ENCODE measurements around the gene TRIM42.

The TRIM42 gene

DNA sequence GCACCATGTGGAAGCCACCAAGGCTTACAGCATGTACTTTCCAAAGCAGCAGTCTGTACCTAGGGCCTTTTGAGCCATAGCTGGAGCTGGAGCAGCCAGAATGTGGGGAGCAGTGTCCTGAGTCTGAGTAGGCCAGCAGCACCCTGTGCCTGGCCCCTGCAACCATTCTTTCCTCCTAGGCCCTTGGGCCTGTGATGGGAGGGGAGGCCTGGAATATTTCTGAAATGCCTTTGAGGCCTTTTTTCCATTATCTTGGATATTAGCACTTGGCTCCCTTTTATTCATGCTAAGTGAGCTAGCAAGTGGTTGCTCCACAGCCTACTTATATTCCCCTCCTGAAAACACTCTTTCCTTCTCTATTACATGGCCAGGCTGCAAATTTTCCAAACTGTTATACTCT, 28.1 kb downstream of the TRIM42 start:
- no peak for TF ChIP-seq POLR2AphosphoS5 (IDR thresholded peaks at IDR 0.05; ENCODE audit: low read depth, low read length)
- TF ChIP-seq SIN3A (IDR thresholded peaks at IDR 0.05; ENCODE audit: borderline replicate concordance, insufficient read depth, low read length): no peak
- no peak for TF ChIP-seq TAF1 (IDR thresholded peaks at IDR 0.05; ENCODE audit: borderline replicate concordance, insufficient read depth, low read length)
- no peak for TF ChIP-seq FOXP2 (optimal IDR thresholded peaks at IDR 0.05; ENCODE audit: borderline replicate concordance, extremely low read depth, extremely low read length, insufficient read depth)
- TF ChIP-seq, protein P1, sequence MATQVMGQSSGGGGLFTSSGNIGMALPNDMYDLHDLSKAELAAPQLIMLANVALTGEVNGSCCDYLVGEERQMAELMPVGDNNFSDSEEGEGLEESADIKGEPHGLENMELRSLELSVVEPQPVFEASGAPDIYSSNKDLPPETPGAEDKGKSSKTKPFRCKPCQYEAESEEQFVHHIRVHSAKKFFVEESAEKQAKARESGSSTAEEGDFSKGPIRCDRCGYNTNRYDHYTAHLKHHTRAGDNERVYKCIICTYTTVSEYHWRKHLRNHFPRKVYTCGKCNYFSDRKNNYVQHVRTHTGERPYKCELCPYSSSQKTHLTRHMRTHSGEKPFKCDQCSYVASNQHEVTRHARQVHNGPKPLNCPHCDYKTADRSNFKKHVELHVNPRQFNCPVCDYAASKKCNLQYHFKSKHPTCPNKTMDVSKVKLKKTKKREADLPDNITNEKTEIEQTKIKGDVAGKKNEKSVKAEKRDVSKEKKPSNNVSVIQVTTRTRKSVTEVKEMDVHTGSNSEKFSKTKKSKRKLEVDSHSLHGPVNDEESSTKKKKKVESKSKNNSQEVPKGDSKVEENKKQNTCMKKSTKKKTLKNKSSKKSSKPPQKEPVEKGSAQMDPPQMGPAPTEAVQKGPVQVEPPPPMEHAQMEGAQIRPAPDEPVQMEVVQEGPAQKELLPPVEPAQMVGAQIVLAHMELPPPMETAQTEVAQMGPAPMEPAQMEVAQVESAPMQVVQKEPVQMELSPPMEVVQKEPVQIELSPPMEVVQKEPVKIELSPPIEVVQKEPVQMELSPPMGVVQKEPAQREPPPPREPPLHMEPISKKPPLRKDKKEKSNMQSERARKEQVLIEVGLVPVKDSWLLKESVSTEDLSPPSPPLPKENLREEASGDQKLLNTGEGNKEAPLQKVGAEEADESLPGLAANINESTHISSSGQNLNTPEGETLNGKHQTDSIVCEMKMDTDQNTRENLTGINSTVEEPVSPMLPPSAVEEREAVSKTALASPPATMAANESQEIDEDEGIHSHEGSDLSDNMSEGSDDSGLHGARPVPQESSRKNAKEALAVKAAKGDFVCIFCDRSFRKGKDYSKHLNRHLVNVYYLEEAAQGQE (IDR thresholded peaks at IDR 0.05; ENCODE audit: insufficient read depth in 1 of 2, low read depth in 2 of 2, low read length in 2 of 2): no peak

DNA sequence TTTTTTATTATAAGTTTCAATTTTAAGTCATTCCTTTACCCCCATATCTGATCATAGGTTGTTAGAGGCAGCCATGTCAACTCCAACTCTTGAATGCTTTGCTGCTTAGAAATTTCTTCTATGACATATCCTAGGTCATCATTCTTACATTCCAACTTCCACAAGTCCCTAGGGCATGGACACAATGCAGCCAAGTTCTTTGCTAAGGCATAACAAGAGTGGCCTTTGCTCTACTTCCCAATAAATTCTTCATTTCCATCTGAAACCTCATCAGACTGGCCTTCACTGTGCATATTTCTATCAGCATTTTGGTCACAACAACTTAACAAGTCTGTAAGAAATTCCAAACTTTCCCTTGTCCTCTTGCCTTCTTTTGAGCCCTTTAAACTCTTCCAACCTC, 28.5 kb downstream of the TRIM42 start:
- no peak for TF ChIP-seq POLR2AphosphoS5 (IDR thresholded peaks at IDR 0.05; ENCODE audit: low read depth, low read length)
- TF ChIP-seq, protein P1 (IDR thresholded peaks at IDR 0.05; ENCODE audit: insufficient read depth in 1 of 2, low read depth in 2 of 2, low read length in 2 of 2): no peak
- TF ChIP-seq TAF1 (IDR thresholded peaks at IDR 0.05; ENCODE audit: borderline replicate concordance, insufficient read depth, low read length): no peak
- TF ChIP-seq FOXP2 (optimal IDR thresholded peaks at IDR 0.05; ENCODE audit: borderline replicate concordance, extremely low read depth, extremely low read length, insufficient read depth): no peak
- no peak for TF ChIP-seq SIN3A (IDR thresholded peaks at IDR 0.05; ENCODE audit: borderline replicate concordance, insufficient read depth, low read length)

DNA sequence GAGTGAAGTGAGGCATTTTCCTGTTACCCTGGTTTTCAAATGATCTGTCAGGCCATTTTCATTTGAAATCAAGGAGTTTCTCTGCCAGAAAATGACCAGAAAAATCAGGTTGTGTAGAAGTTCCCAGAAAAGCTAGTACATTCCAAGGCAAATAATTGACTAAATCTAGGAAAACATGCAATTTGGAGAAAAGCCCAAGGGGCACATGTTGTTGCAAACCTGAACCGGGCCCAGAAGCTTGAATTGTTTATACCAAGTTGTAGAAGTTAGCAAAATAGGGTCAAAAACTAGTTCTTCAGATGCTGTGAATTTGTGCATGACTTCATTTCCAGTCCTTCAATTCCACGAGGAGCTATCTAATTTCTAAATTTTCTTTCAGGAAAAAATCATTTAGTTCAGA, 31.0 kb downstream of the TRIM42 start:
- TF ChIP-seq FOXP2 (optimal IDR thresholded peaks at IDR 0.05; ENCODE audit: borderline replicate concordance, extremely low read depth, extremely low read length, insufficient read depth) (no peak), POLR2AphosphoS5 (IDR thresholded peaks at IDR 0.05; ENCODE audit: low read depth, low read length) (no peak), TAF1 (IDR thresholded peaks at IDR 0.05; ENCODE audit: borderline replicate concordance, insufficient read depth, low read length) (no peak), SIN3A (IDR thresholded peaks at IDR 0.05; ENCODE audit: borderline replicate concordance, insufficient read depth, low read length) (no peak)
- TF ChIP-seq, protein P1 (IDR thresholded peaks at IDR 0.05; ENCODE audit: insufficient read depth in 1 of 2, low read depth in 2 of 2, low read length in 2 of 2): no peak

DNA sequence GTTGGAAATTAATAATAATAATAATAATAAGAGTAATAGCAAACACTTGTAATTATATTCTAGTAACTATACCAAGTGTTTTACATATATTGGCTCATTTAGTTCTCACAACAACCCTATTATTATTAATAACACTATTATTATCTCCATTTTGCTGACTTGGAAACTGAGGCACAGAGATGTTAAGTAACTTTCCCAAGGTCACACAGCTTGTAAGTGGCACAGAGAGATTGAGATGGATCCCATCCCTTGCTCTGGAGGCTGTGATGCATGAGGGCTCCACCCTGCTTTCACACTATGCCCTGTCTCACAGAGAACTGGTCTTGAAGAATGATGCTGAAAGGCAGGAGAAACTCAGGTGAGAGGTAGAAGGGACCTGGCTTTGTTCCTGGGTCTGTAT, 31.9 kb downstream of the TRIM42 start:
- no peak for TF ChIP-seq POLR2AphosphoS5 (IDR thresholded peaks at IDR 0.05; ENCODE audit: low read depth, low read length)
- no peak for TF ChIP-seq SIN3A (IDR thresholded peaks at IDR 0.05; ENCODE audit: borderline replicate concordance, insufficient read depth, low read length)
- TF ChIP-seq FOXP2 (optimal IDR thresholded peaks at IDR 0.05; ENCODE audit: borderline replicate concordance, extremely low read depth, extremely low read length, insufficient read depth): no peak
- no peak for TF ChIP-seq TAF1 (IDR thresholded peaks at IDR 0.05; ENCODE audit: borderline replicate concordance, insufficient read depth, low read length)
- TF ChIP-seq, protein P1 (IDR thresholded peaks at IDR 0.05; ENCODE audit: insufficient read depth in 1 of 2, low read depth in 2 of 2, low read length in 2 of 2): no peak

Data from PFSK-1 (cell line).